RWPE2 (cell line): ENCODE data around the gene BABAM2.

ENCODE experiments used
- ATAC-seq: fragments of 200-7000 bp; cut with Tn5 transposase; 3 replicates; pipeline ENCODE4 v1.9.1; 2021; ENCODE audit warnings: low read depth
- DNase-seq: peaks from one replicate; pipeline ENCODE4 v3.0.0-alpha.2; 2020; ENCODE audit warnings: low spot score
- H3K27ac ChIP-seq: fragments of 450-650 bp; 2 replicates; pipeline ENCODE4 v1.5.1; 2017; ENCODE audit warnings: mild to moderate bottlenecking; ENCODE audit not compliant: poor library complexity, severe bottlenecking
- H3K27me3 ChIP-seq: fragments of 250-450 bp; sonication (Bioruptor Pico); 2 replicates; pipeline ENCODE4 v1.5.1; 2021; ENCODE audit warnings: mild to moderate bottlenecking, moderate library complexity; ENCODE audit not compliant: insufficient read depth, poor library complexity, severe bottlenecking
- H3K36me3 ChIP-seq: fragments of 250-450 bp; sonication (Bioruptor Pico); 2 replicates; pipeline ENCODE4 v1.5.1; 2020; ENCODE audit warnings: low read depth, mild to moderate bottlenecking, moderate library complexity
- H3K4me1 ChIP-seq: fragments of 250-450 bp; sonication (Bioruptor Pico); 2 replicates; pipeline ENCODE4 v1.5.1; 2021; ENCODE audit warnings: mild to moderate bottlenecking, moderate library complexity; ENCODE audit not compliant: insufficient read depth, poor library complexity, severe bottlenecking
- H3K4me3 ChIP-seq: fragments of 250-450 bp; sonication (Bioruptor Pico); 2 replicates; pipeline ENCODE4 v1.5.1; 2021; ENCODE audit warnings: mild to moderate bottlenecking, moderate library complexity; ENCODE audit not compliant: severe bottlenecking
- H3K9me3 ChIP-seq: fragments of 250-450 bp; sonication (Bioruptor Pico); 2 replicates; pipeline ENCODE4 v1.5.1; 2021; ENCODE audit warnings: mild to moderate bottlenecking, moderate library complexity; ENCODE audit not compliant: severe bottlenecking
- TF ChIP-seq, protein P1 (sequence below): fragments of 450-650 bp; IDR thresholded peaks from one replicate; pipeline ENCODE4 v1.5.1; 2017; ENCODE audit warnings: mild to moderate bottlenecking, moderate library complexity; ENCODE audit not compliant: poor library complexity, severe bottlenecking

Gene BABAM2

GRCh38 chr2:28093768-28094167 lies 203.2 kb downstream of the BABAM2 start:
- Histone ChIP-seq H3K27me3 (no peaks in the 10 kb centered on the region), H3K9me3 (no peaks in the 10 kb centered on the region), H3K4me1 (peaks cover 15% of the 10 kb centered on the region), H3K36me3 (no peaks in the 10 kb centered on the region), H3K27ac (no peak overlapping the region), H3K4me3 (no peak overlapping the region)
- TF ChIP-seq, protein P1, sequence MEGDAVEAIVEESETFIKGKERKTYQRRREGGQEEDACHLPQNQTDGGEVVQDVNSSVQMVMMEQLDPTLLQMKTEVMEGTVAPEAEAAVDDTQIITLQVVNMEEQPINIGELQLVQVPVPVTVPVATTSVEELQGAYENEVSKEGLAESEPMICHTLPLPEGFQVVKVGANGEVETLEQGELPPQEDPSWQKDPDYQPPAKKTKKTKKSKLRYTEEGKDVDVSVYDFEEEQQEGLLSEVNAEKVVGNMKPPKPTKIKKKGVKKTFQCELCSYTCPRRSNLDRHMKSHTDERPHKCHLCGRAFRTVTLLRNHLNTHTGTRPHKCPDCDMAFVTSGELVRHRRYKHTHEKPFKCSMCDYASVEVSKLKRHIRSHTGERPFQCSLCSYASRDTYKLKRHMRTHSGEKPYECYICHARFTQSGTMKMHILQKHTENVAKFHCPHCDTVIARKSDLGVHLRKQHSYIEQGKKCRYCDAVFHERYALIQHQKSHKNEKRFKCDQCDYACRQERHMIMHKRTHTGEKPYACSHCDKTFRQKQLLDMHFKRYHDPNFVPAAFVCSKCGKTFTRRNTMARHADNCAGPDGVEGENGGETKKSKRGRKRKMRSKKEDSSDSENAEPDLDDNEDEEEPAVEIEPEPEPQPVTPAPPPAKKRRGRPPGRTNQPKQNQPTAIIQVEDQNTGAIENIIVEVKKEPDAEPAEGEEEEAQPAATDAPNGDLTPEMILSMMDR = no peak
- ATAC-seq = no peak
- no peak for DNase-seq

DNA sequence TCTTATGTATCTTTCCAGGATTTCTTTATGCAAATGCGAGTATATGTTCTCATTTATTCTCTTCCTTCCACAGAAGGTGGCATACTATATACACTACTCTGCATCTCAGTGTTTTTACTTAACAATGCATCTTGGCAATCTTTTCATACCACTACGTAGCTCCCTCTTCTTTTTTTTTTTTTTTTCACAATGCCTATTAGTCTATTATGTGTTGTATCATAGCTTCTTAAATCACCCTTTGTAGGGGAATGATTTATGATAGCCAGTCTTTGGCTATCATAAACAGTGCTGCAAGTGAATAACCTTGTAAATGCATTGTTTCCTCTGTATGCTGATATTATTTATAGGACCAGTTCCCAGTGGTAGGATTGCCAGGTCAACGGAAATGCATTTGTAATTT lies 204.2 kb downstream of the BABAM2 start:
- Histone ChIP-seq H3K27me3 (no peaks in the 10 kb centered on the region), H3K4me3 (no peak overlapping the region), H3K27ac (no peak overlapping the region), H3K4me1 (peaks cover 6% of the 10 kb centered on the region), H3K9me3 (no peaks in the 10 kb centered on the region), H3K36me3 (no peaks in the 10 kb centered on the region)
- ATAC-seq (no peak), DNase-seq (no peak)
- TF ChIP-seq, protein P1 = no peak

- Histone ChIP-seq H3K9me3 (no peaks in the 10 kb centered on the region), H3K27ac (no peak overlapping the region), H3K36me3 (no peaks in the 10 kb centered on the region), H3K4me3 (no peak overlapping the region), H3K4me1 (peaks cover 6% of the 10 kb centered on the region), H3K27me3 (no peaks in the 10 kb centered on the region)
- TF ChIP-seq, protein P1 = no peak
- ATAC-seq = no peak
- no peak for DNase-seq
These were observed 205.1 kb downstream of the BABAM2 start for GRCh38 chr2:28095622-28096021.

GRCh38 chr2:28096421-28096820 lies 205.9 kb downstream of the BABAM2 start:
- Histone ChIP-seq H3K27me3 (no peaks in the 10 kb centered on the region), H3K9me3 (no peaks in the 10 kb centered on the region), H3K27ac (no peak overlapping the region), H3K4me3 (no peak overlapping the region), H3K36me3 (no peaks in the 10 kb centered on the region), H3K4me1 (peaks cover 14% of the 10 kb centered on the region)
- no peak for ATAC-seq
- no peak for DNase-seq
- TF ChIP-seq, protein P1 = no peak

DNA sequence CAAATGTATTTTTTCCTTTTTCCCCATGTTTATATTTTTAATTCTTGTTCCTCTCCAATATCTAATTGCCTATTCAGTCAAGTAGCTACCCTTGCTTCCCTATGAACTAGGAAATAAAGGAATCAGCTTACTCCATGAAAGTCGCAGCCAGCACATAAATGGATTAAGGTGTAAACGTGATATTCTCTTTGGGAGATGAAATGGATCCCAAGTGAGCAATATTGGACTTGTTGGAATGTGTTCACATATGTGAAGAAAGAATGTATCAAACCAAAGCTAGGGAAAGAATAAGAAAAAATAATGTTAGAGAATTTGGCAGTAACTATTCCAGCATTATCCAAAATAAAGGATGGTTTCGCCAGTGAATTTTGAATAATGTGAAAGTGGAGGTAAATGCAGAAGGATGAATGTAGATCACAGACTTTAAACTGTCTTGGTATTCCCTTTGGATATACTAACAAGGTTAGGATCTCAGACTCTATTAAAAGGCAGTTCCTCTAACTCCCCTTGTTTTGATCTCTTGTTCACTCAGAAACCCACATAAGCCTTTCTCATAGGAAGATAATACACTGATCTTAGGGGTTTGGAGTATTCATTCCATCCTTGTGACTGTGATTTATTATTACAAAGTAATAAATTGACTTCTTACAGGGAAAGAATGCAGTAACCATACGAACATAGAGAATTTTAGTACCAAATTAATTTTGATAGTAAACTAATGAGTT lies 208.1 kb downstream of the BABAM2 start:
- no peak for DNase-seq
- Histone ChIP-seq H3K4me1 (peaks cover 28% of the 10 kb centered on the region), H3K27me3 (no peaks in the 10 kb centered on the region), H3K36me3 (no peaks in the 10 kb centered on the region), H3K4me3 (no peak overlapping the region), H3K27ac (no peak overlapping the region), H3K9me3 (no peaks in the 10 kb centered on the region)
- no peak for ATAC-seq
- TF ChIP-seq, protein P1 = no peak
